H1 (cell line): ENCODE data around the gene OR52E8. TPM values are rescaled to one million over a fixed set of nuclear protein-coding genes. Genes with fewer than 3 reads are reported as not detected.
A peak's percentile ranks its signal among the peaks of the same experiment; 100 is the strongest.

Source experiments
- CTCF ChIA-PET: fragments of 300-600 bp; sonication (Branson Sonifier 250); formaldehyde crosslinking; loops from one replicate; lab custom pipeline; 2021; ENCODE audit not compliant: partially characterized antibody; lab: Charles Lee
- POLR2A ChIA-PET: fragments of 300-600 bp; sonication (Branson Sonifier 250); formaldehyde crosslinking; loops from one replicate; lab custom pipeline; 2021; ENCODE audit warnings: inconsistent platforms; ENCODE audit not compliant: partially characterized antibody; lab: Charles Lee
- DNase-seq, 2 experiments: peaks; one replicate each; pipeline versions ENCODE4 v3.0.0 to v3.0.0-alpha.2; 2010 to 2022; ENCODE audit warnings: low spot score in 2 of 2, low read depth in 1 of 2, mixed read lengths in 1 of 2
- FAIRE-seq: peaks from 2 replicates; lab custom pipeline; 2011; peaks lifted over from hg19 to GRCh38; lab: Jason Lieb, UNC
- H2AFZ ChIP-seq: 2 replicates; pipeline ENCODE4 v1.8.1; 2012; ENCODE audit warnings: low read length, inconsistent platforms
- H2AK5ac ChIP-seq: 2 replicates; pipeline ENCODE4 v1.6.1; 2013; ENCODE audit warnings: low read depth, low read length
- H2BK120ac ChIP-seq: replicated peaks from 2 replicates; pipeline ENCODE3; 2013; ENCODE audit warnings: low read depth, low read length, inconsistent platforms
- H2BK12ac ChIP-seq: 2 replicates; pipeline ENCODE4 v1.6.1; 2013; ENCODE audit warnings: low read depth, low read length
- H2BK15ac ChIP-seq: 2 replicates; pipeline ENCODE4 v1.6.1; 2013; ENCODE audit warnings: low read length
- H2BK20ac ChIP-seq: 2 replicates; pipeline ENCODE4 v1.6.1; 2013; ENCODE audit warnings: low read length
- H2BK5ac ChIP-seq: 2 replicates; pipeline ENCODE4 v1.6.1; 2013; ENCODE audit warnings: low read depth, low read length
- H3K14ac ChIP-seq: 2 replicates; pipeline ENCODE4 v1.6.1; 2013; ENCODE audit warnings: inconsistent platforms; ENCODE audit not compliant: insufficient read length
- H3K18ac ChIP-seq: 2 replicates; pipeline ENCODE4 v1.6.1; 2013; ENCODE audit warnings: low read length; ENCODE audit errors: extremely low read depth
- H3K23ac ChIP-seq: 2 replicates; pipeline ENCODE4 v1.6.1; 2013; ENCODE audit warnings: inconsistent platforms; ENCODE audit not compliant: insufficient read length
- H3K23me2 ChIP-seq: 2 replicates; pipeline ENCODE4 v1.6.1; 2013; ENCODE audit warnings: low read depth, low read length
- H3K27ac ChIP-seq: 2 replicates; pipeline ENCODE4 v1.6.1; 2011; ENCODE audit warnings: low read depth, low read length, inconsistent platforms
- H3K27me3 ChIP-seq, 4 experiments: replicated peaks in 1 of 4; 1 replicate in 1 of 4; 2 replicates in 3 of 4; pipeline versions ENCODE4 v1.6.1 to v1.8.1; 2011 to 2013; ENCODE audit warnings: low read length in 3 of 4, mild to moderate bottlenecking in 3 of 4, inconsistent platforms in 2 of 4, mixed read lengths in 2 of 4, moderate library complexity in 1 of 4; ENCODE audit not compliant: control insufficient read depth in 3 of 4, insufficient read depth in 3 of 4; ENCODE audit errors: extremely low read depth in 1 of 4
- H3K36me3 ChIP-seq, 4 experiments: 2 replicates each; pipeline versions ENCODE4 v1.6.1 to v1.8.1; 2011 to 2013; ENCODE audit warnings: mild to moderate bottlenecking in 4 of 4, low read length in 3 of 4, moderate library complexity in 2 of 4, control low read depth in 1 of 4, inconsistent platforms in 1 of 4; ENCODE audit not compliant: insufficient read depth in 4 of 4, control insufficient read depth in 2 of 4
- H3K4ac ChIP-seq: replicated peaks from 2 replicates; pipeline ENCODE3; 2013; ENCODE audit warnings: low read length, low read depth, mixed read lengths, inconsistent platforms; ENCODE audit not compliant: insufficient read length
- H3K4me1 ChIP-seq, 4 experiments: replicated peaks in 1 of 4; 1 replicate in 1 of 4; 2 replicates in 3 of 4; pipeline versions ENCODE4 v1.6.1 to v1.8.1; 2011 to 2013; ENCODE audit warnings: low read length in 3 of 4, inconsistent platforms in 2 of 4, mixed read lengths in 1 of 4; ENCODE audit not compliant: insufficient read depth in 4 of 4, control insufficient read depth in 3 of 4
- H3K4me2 ChIP-seq, 2 experiments: 2 replicates each; pipeline versions ENCODE4 v1.6.1 to v1.8.1; 2011 to 2013; ENCODE audit warnings: low read depth in 2 of 2, low read length in 2 of 2, control low read depth in 1 of 2, inconsistent platforms in 1 of 2, mild to moderate bottlenecking in 1 of 2; ENCODE audit not compliant: insufficient read depth in 1 of 2
- H3K4me3 ChIP-seq, 4 experiments: fragments of 200-600, 300-600 bp in 1 of 4; sonication (generic), shearing (Covaris generic), sonication (Bioruptor Twin) in 1 of 4; 2 replicates each; pipeline versions ENCODE4 v1.5.1 to v1.8.1; 2011 to 2016; ENCODE audit warnings: low read length in 4 of 4, low read depth in 3 of 4, control low read depth in 2 of 4, inconsistent platforms in 2 of 4, mild to moderate bottlenecking in 2 of 4, mixed read lengths in 1 of 4, moderate library complexity in 1 of 4; ENCODE audit not compliant: insufficient read depth in 2 of 4; ENCODE audit errors: extremely low read depth in 1 of 4
- H3K56ac ChIP-seq: replicated peaks from 2 replicates; pipeline ENCODE3; 2013; ENCODE audit warnings: low read depth, mild to moderate bottlenecking, mixed read lengths, low read length, inconsistent platforms; ENCODE audit not compliant: insufficient read length
- H3K79me1 ChIP-seq: 2 replicates; pipeline ENCODE4 v1.6.1; 2013; ENCODE audit warnings: low read depth, low read length, control low read depth
- H3K79me2 ChIP-seq, 2 experiments: 2 replicates each; pipeline versions ENCODE4 v1.6.1 to v1.8.1; 2012 to 2013; ENCODE audit warnings: low read length in 2 of 2, mild to moderate bottlenecking in 2 of 2, inconsistent platforms in 1 of 2; ENCODE audit not compliant: insufficient read depth in 2 of 2, control insufficient read depth in 1 of 2
- H3K9ac ChIP-seq, 4 experiments: replicated peaks in 1 of 4; 1 replicate in 1 of 4; 2 replicates in 3 of 4; pipeline versions ENCODE4 v1.6.1 to v1.8.1; 2011 to 2013; ENCODE audit warnings: low read depth in 3 of 4, low read length in 3 of 4, control low read depth in 2 of 4, mild to moderate bottlenecking in 2 of 4, moderate library complexity in 2 of 4, inconsistent platforms in 1 of 4; ENCODE audit errors: extremely low read depth in 1 of 4
- H3K9me3 ChIP-seq, 2 experiments: 2 replicates each; pipeline versions ENCODE4 v1.6.1 to v1.8.1; 2012 to 2013; ENCODE audit warnings: mild to moderate bottlenecking in 2 of 2, moderate library complexity in 2 of 2, control low read depth in 1 of 2, inconsistent platforms in 1 of 2, low read depth in 1 of 2, low read length in 1 of 2, mixed read lengths in 1 of 2; ENCODE audit not compliant: insufficient read depth in 2 of 2
- H4K20me1 ChIP-seq, 2 experiments: replicated peaks in 1 of 2; 2 replicates each; pipeline versions ENCODE3 to v1.8.1; 2011 to 2013; ENCODE audit warnings: inconsistent platforms in 2 of 2, low read length in 2 of 2, mild to moderate bottlenecking in 1 of 2; ENCODE audit not compliant: insufficient read depth in 2 of 2, control insufficient read depth in 1 of 2
- H4K5ac ChIP-seq: 2 replicates; pipeline ENCODE4 v1.6.1; 2013; ENCODE audit warnings: low read length, low read depth, mixed read lengths, inconsistent platforms; ENCODE audit not compliant: insufficient read length
- H4K8ac ChIP-seq: 2 replicates; pipeline ENCODE4 v1.8.0; 2013; ENCODE audit warnings: mild to moderate bottlenecking, moderate library complexity, low read length, inconsistent platforms; ENCODE audit not compliant: insufficient read depth; ENCODE audit errors: extremely low read depth
- H4K91ac ChIP-seq: replicated peaks from 2 replicates; pipeline ENCODE3; 2013; ENCODE audit warnings: low read length, mixed read lengths, inconsistent platforms; ENCODE audit not compliant: insufficient read length
- KDM1A ChIP-seq: fragments of 200-600, 300-600 bp; sonication (generic); IDR thresholded peaks from 2 replicates; pipeline ENCODE4 v1.7.1; 2016; ENCODE audit warnings: mild to moderate bottlenecking, low read length, borderline replicate concordance
- SIRT6 ChIP-seq: IDR thresholded peaks from one replicate; pipeline ENCODE4 v1.7.1; 2012; ENCODE audit warnings: low read length, inconsistent platforms
- WGBS, 2 experiments: shearing (Covaris generic) in 1 of 2; methylation state at CpG; one replicate each; pipeline versions ENCODE4 v1.1.6 to v1.1.7; 2013 to 2015; ENCODE audit warnings: low lambda C conversion rate in 2 of 2, mixed read lengths in 2 of 2, inconsistent platforms in 1 of 2, low coverage in 1 of 2, missing lambda C conversion rate in 1 of 2; ENCODE audit not compliant: insufficient replicate concordance in 2 of 2, insufficient coverage in 1 of 2, insufficient read length in 1 of 2; ENCODE audit errors: extremely low coverage in 1 of 2, missing lambda C conversion rate in 1 of 2; 5-methylcytosine and 5-hydroxymethylcytosine counted together
- polyA plus RNA-seq, 7 experiments: library from polyadenylated mRNA; depleted of rRNA in 3 of 7; stranded (reverse) in 5 of 7; unstranded in 2 of 7; fragments of >200 nt in 5 of 7; fragments of 200-250 nt in 2 of 7; gene quantifications; 1 replicate in 5 of 7; 2 replicates in 1 of 7; 4 replicates in 1 of 7; pipeline versions ENCODE4 v1.2.1 to v1.2.3, GENCODE V29; 2011 to 2013; ENCODE audit warnings: missing spikeins in 2 of 7, mixed read lengths in 2 of 7
- total RNA-seq: library from RNA; stranded (reverse); fragmentation: NEBNext Ultra II Directional; extraction: Animal tissue kit (Norgen Biotek cat#: 25700); gene quantifications from 2 replicates; pipeline ENCODE4 v1.2.1, GENCODE V29; 2021

The OR52E8 gene
- total and polyA plus RNA-seq, 2 of the 8 experiments (the other 6 are each of a cell fraction or from before 2014, with no cell fraction given): not detected

GRCh38 chr11:5899534-5899933 is 42.0 kb upstream of the OR52E8 start:
- no peaks in the 10 kb centered on the region for H4K20me1 ChIP-seq
- H3K4me1 ChIP-seq: 0 out of 7 replicates have a peak, but pooled peaks cover 0 to 2% (median 0%) of the 10 kb centered on the region in 4 experiments
- H3K27ac ChIP-seq: no peak overlapping the region
- FAIRE-seq: no peak
- no peak overlapping the region for H2BK20ac ChIP-seq
- no peaks in the 10 kb centered on the region for H3K23me2 ChIP-seq
- WGBS, 2 experiments: 82% methylated on average over 2 of the region's 2 CpGs; no CpG with 5 or more reads in 1 of the 2 experiments
- no peaks in the 10 kb centered on the region for H3K9me3 ChIP-seq
- H3K14ac ChIP-seq: no peak overlapping the region
- no peak overlapping the region for H4K91ac ChIP-seq
- H3K9ac ChIP-seq: no peak overlapping the region
- POLR2A ChIA-PET: no interaction called here
- no peak overlapping the region for H2AFZ ChIP-seq
- no peak overlapping the region for H4K8ac ChIP-seq
- no peak overlapping the region for H3K4ac ChIP-seq
- H3K4me2 ChIP-seq: 0 out of 4 replicates have a peak overlapping the region, but pooled peaks of 1 of the 2 experiments have one; percentile 9
- no peaks in the 10 kb centered on the region for H3K36me3 ChIP-seq
- H3K4me3 ChIP-seq: no peak overlapping the region
- no peak overlapping the region for H4K5ac ChIP-seq
- H3K27me3 ChIP-seq: no peaks in the 10 kb centered on the region
- no peaks in the 10 kb centered on the region for H3K79me2 ChIP-seq
- H2BK12ac ChIP-seq: no peak overlapping the region
- no peak for DNase-seq
- CTCF ChIA-PET: no interaction called here
- no peaks in the 10 kb centered on the region for H3K79me1 ChIP-seq
- H2BK5ac ChIP-seq: no peak overlapping the region
- H2BK15ac ChIP-seq: no peak overlapping the region
- H2BK120ac ChIP-seq: no peak overlapping the region
- no peak overlapping the region for H3K23ac ChIP-seq
- no peak overlapping the region for H3K18ac ChIP-seq
- H3K56ac ChIP-seq: no peak overlapping the region
- H2AK5ac ChIP-seq: no peak overlapping the region
- TF ChIP-seq KDM1A (no peak), SIRT6 (no peak)
